HAP-1 (cell line): ENCODE data around the gene MCCD1.
"Not testable (repeated sequence)": the region's sequence is repeated elsewhere in the genome, so short reads cannot be mapped to it uniquely, and the experiment has no call there.

Experiments used
- DNase-seq, 2 experiments: peaks; one replicate each; pipeline ENCODE4 v3.0.0-alpha.2; 2016 to 2020; ENCODE audit warnings: low spot score in 2 of 2
- H3K27me3 ChIP-seq: fragments of 250-450 bp; sonication (Bioruptor Pico); 2 replicates; pipeline ENCODE4 v1.5.1; 2020; ENCODE audit warnings: low read depth, mild to moderate bottlenecking, moderate library complexity
- H3K36me3 ChIP-seq: fragments of 250-450 bp; sonication (Bioruptor Pico); replicated peaks from 2 replicates; pipeline ENCODE4 v1.5.1; 2020; ENCODE audit warnings: mild to moderate bottlenecking
- H3K4me1 ChIP-seq: fragments of 250-450 bp; sonication (Bioruptor Pico); 2 replicates; pipeline ENCODE4 v1.5.1; 2020; ENCODE audit warnings: mild to moderate bottlenecking
- H3K4me3 ChIP-seq: fragments of 250-450 bp; sonication (Bioruptor Pico); 2 replicates; pipeline ENCODE4 v1.5.1; 2020; ENCODE audit warnings: mild to moderate bottlenecking, moderate library complexity
- H3K9me3 ChIP-seq: fragments of 250-450 bp; sonication (Bioruptor Pico); 2 replicates; pipeline ENCODE4 v1.5.1; 2020; ENCODE audit warnings: mild to moderate bottlenecking, moderate library complexity
- in situ Hi-C: fragments of 300-500 bp; cut with MboI; formaldehyde crosslinking; loops from 3 replicates; pipeline ENCODE4 v1.14.3; 2020; ENCODE audit warnings: low sequenced_read_pairs, inconsistent platforms, mixed read lengths

Gene MCCD1

DNA sequence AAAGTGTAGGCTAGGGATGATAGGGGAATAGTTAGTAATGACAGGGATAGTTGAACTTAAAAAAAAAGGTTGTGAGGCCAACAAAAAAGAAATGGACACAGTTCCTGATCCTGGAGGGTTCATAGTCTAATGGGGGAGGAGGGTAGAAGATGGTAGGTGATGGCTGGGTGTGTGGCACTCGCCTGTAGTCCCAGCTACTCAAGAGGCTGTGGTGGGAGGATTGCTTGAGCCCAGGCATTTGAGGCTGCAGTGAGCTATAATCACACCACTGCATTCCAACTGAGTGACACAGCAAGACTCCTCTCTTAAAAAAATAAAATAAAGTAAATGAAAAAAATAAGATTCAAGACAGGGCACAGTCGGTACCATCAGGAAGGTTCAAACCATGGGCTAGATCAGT lies 33.2 kb upstream of the MCCD1 start:
- no peak for DNase-seq
- Histone ChIP-seq H3K4me3 (peak overlapping the region; percentile 59; the same call in 1 of the 2 replicates), H3K4me1 (peaks cover 24% of the 10 kb centered on the region), H3K36me3 (no peaks in the 10 kb centered on the region), H3K9me3 (no peaks in the 10 kb centered on the region), H3K27me3 (no peaks in the 10 kb centered on the region)
- in situ Hi-C loops = no loop called here

DNA sequence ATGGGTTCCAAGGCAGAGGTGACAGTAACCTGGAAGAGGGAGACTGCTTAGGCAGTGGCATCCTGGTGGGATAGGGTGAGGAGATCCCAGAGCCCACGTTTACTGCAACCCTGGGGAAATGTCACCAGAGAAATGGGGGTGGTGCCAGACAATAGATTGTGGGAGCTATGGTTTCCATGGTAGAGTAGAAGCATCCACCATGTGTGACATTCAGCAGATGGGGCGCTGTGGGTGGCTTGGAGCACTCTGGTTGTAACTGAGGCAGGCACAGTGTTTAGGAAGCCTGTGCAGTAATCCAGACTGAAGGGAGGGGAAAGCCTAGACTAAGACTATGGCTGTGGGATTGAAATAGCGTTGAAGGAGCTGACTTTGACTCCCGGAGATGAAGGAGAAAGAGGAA lies 31.9 kb upstream of the MCCD1 start:
- H3K9me3 ChIP-seq, H3K36me3 ChIP-seq, in situ Hi-C loops, H3K27me3 ChIP-seq, DNase-seq, H3K4me3 ChIP-seq: not testable (repeated sequence)
- peaks cover 24% of the 10 kb centered on the region for H3K4me1 ChIP-seq

DNA sequence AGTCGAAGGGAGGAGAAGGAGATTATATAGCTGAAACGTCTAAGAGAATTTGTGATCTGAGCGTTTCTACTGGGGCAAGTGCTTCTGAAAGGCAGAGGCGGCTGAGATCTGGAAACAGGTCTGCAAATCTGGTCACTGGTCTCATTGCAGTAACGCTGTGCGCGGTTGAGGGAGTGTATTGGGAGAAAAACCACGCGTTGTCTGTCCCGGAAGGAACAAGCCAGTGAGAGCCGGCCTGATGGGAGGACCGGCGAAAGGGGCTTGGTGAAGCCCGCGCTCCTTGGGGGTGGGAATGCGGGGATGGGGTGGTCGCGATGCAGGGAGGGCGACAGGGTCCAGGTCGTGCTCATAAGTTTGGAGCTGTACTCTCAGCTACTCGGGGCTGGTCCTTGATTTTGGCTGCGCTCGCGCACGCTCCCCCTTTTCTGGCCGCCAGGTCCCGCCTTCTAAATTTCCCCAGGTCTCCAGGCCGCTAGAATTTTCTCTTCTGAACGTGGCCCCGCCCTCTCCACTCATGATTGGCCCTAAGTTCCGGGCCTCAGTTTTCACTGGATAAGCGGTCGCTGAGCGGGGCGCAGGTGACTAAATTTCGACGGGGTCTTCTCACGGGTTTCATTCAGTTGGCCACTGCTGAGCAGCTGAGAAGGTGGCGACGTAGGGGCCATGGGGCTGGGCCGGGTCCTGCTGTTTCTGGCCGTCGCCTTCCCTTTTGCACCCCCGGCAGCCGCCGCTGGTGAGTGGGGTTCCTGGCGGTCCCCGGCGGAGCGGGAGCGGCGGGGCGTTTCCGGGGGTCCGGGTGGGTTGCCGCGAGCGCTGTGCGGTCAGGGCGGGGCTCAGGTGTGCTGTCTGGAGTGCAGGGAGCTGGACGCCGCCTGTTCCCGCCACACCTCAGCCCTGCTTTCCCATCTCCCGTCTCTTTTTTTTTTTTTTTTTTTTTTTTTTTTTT lies 31.0 kb upstream of the MCCD1 start, which contains the start of gene MICB:
Gene MICB (plus strand): TSS at position 615 of the 946 bp plus-strand sequence. CDS start 49 bp downstream, at position 664.
- H3K27me3 ChIP-seq = no peaks in the 10 kb centered on the region
- no peaks in the 10 kb centered on the region for H3K36me3 ChIP-seq
- H3K4me3 ChIP-seq = peak within 1 kb of the TSS; percentile 46
- in situ Hi-C loops = no loop called here
- H3K9me3 ChIP-seq = no peaks in the 10 kb centered on the region
- H3K4me1 ChIP-seq = peaks cover 21% of the 10 kb centered on the region
- DNase-seq = peak; percentile 92

DNA sequence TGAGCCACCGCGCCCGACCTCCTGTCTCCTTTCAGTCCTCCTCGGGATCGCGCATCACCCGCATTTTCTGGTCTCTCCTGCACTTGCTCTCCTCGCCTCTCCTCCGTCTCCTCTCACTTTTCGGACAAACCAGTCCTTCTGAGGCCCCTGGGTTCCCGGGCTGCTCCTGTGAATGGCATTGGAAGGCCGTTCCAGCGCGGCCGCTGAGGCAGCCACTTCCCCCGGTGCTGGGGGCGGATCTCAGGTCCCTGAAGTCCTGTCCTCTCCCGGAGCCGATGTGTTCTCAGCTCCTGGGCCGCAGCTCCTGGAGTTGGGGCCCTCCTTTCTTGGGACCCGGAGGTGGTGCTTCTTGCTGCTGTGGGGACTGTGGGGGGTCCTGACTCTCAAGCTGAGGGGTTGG lies 30.0 kb upstream of the MCCD1 start:
- peaks cover 14% of the 10 kb centered on the region for H3K4me1 ChIP-seq
- H3K36me3 ChIP-seq = no peaks in the 10 kb centered on the region
- no peak overlapping the region; the same call in 1 of the 2 replicates for H3K4me3 ChIP-seq
- in situ Hi-C loops = no loop called here
- no peaks in the 10 kb centered on the region for H3K27me3 ChIP-seq
- DNase-seq = no peak
- no peaks in the 10 kb centered on the region for H3K9me3 ChIP-seq

DNA sequence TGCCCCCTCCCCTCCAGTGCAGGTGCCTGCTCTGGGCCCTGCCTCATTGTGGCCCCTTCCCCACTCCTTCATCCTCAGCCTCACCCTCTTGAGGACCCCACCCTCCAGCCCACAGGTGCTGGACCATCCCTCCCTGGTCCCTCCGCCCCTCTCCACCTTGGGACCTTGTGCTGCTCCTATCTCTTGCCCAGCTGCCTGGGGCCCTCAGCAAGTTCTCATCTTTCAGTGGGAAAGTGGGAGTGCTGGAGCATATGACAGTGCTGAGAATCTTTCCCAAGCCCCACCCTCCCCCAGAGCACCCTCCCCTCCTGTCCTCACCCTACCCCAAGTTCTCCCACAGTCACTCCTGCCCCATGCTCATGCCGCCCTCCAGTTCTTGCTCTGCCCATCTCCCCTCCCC lies 29.1 kb upstream of the MCCD1 start:
- H3K4me3 ChIP-seq, H3K36me3 ChIP-seq, DNase-seq, H3K27me3 ChIP-seq, in situ Hi-C loops, H3K9me3 ChIP-seq: not testable (repeated sequence)
- peaks cover 14% of the 10 kb centered on the region for H3K4me1 ChIP-seq

DNA sequence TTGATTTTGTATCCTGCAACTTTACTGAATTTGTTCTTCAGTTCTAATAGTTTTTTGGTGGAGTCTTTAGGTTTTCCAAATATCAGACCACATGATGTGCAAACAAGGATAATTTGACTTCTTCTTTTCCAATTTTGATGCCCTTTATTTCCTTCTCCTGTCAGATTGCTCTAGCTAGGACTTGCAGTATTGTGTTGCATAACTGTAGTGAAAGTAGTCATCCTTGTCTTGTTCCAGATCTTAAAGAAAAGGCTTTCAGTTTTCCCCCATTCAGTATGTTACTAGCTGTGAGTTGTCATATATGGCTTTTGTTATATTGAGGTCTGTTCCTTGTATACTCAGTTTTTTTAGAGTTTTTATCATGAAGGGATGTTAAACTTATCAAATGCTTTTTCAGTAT lies 26.2 kb upstream of the MCCD1 start:
- no peak for DNase-seq
- no peaks in the 10 kb centered on the region for H3K27me3 ChIP-seq
- no peaks in the 10 kb centered on the region for H3K9me3 ChIP-seq
- H3K4me1 ChIP-seq = peaks cover under 1% of the 10 kb centered on the region; the same call in 1 of the 2 replicates
- peaks cover 7% of the 10 kb centered on the region for H3K36me3 ChIP-seq
- in situ Hi-C loops = no loop called here
- H3K4me3 ChIP-seq = no peak overlapping the region

DNA sequence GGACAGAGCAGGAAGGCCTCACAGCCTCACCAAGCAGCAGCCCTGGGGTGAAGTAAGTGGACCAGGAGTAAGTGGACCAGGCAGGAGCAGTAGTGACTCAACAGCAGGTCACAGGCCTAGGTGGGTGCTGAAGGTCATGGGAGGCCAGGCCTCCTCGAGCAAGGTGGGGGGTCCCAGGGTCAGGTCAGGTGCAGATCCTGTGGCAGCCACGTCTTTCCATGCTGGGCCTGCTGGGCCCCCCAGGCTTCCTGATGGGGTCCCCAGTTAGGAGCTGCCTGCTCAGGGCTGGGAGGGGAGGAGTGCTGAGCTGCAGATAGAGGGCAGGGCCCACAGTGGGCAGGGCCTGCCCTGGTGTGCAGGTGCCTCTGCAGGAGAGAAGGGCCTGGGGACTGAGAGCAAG lies 19.7 kb upstream of the MCCD1 start:
- H3K9me3 ChIP-seq, H3K27me3 ChIP-seq, H3K4me1 ChIP-seq, H3K4me3 ChIP-seq, DNase-seq, in situ Hi-C loops: not testable (repeated sequence)
- peaks cover 16% of the 10 kb centered on the region for H3K36me3 ChIP-seq

DNA sequence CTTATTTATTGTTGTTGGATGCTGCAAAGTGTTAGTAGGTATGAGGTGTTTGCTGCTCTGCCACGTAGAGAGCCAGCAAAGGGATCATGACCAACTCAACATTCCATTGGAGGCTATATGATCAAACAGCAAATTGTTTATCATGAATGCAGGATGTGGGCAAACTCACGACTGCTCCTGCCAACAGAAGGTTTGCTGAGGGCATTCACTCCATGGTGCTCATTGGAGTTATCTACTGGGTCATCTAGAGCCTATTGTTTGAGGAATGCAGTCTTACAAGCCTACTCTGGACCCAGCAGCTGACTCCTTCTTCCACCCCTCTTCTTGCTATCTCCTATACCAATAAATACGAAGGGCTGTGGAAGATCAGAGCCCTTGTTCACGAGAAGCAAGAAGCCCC lies 18.8 kb upstream of the MCCD1 start:
- H3K4me1 ChIP-seq = no peaks in the 10 kb centered on the region
- in situ Hi-C loops = no loop called here
- H3K4me3 ChIP-seq = no peak overlapping the region
- H3K9me3 ChIP-seq = no peaks in the 10 kb centered on the region
- DNase-seq = no peak
- peaks cover 16% of the 10 kb centered on the region for H3K36me3 ChIP-seq
- H3K27me3 ChIP-seq = no peaks in the 10 kb centered on the region

DNA sequence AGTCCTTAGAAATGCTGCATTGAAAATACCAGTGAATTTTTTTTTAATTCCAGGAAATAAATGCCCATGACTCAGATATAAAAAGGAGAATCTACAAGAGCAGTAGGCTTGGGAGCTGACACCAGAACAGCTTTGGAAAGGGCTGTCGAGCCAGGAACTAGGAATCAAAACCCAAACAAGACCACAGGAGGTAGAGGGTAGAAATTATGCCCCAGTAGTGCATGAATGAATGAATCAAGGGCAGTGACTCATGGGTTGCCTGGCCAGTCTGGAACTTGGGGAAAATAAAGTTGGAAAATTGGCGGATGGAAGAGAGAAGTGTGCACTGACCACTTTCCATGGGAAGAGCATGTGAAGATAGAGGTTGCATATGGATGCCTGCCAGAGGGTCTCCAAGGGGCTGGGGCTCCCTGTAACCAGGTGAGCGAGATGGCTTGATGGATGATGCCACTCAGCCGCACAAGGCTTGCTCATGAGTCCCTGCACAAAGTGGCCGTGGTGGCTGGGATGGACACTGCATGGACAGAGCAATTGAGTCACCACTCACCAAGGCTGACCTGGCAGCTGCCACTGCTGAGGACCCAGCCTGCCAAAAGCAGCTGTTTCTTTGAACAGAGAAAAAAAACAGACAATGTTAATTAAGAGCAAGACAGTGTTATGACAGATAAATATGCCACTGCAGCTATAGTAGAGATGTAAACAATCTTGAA lies 15.2 kb upstream of the MCCD1 start:
- no peak overlapping the region for H3K4me3 ChIP-seq
- no peak for DNase-seq
- peaks cover 8% of the 10 kb centered on the region for H3K36me3 ChIP-seq
- H3K9me3 ChIP-seq = no peaks in the 10 kb centered on the region
- H3K4me1 ChIP-seq = no peaks in the 10 kb centered on the region
- H3K27me3 ChIP-seq = peaks cover 10% of the 10 kb centered on the region
- in situ Hi-C loops = no loop called here

DNA sequence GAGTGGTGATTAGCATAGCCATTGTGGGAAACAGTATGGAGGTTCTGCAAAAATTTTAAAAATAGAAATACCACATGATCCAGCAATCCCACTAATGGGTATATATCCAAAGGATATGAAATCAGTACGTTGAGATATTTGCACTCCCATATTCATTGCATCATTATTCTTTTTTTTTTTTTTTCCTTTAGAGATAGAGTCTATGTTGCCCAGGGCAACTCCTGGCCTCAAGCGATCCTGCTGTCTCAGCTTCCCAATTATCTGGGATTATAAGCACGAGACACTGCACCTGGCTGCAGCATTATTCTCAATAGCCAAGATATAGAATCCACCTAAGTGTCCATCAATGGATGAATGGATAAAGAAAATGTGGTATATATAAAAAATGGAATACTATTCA lies 6.9 kb upstream of the MCCD1 start:
- Histone ChIP-seq H3K4me3 (no peak overlapping the region), H3K27me3 (peaks cover 14% of the 10 kb centered on the region), H3K9me3 (peaks cover 4% of the 10 kb centered on the region; the same call in 1 of the 2 replicates), H3K36me3 (no peaks in the 10 kb centered on the region), H3K4me1 (no peaks in the 10 kb centered on the region)
- in situ Hi-C loops = no loop called here
- DNase-seq = no peak

DNA sequence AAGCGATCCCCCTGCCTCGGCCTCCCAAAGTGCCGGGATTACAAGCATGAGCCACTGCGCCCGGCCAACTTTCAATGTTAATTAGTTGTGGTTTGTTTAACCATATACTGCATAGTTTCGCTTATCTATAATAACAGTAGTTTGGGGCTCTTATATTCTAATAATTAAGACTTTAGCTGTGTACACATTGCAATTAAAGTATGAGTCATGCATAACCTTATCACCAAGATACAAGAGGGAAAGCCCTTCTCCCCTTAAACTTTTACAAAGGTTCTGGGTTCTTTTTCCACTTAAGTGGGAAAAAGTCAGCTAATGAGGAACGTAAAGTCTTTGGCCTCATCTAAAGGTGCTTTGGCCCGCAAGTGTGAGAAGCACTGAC lies 3.2 kb upstream of the MCCD1 start:
- DNase-seq = no peak
- H3K4me3 ChIP-seq = no peak overlapping the region
- H3K36me3 ChIP-seq = peaks cover 12% of the 10 kb centered on the region
- H3K4me1 ChIP-seq = no peaks in the 10 kb centered on the region
- in situ Hi-C loops = no loop called here
- H3K27me3 ChIP-seq = 0 out of 2 replicates have a peak, but pooled peaks cover 3% of the 10 kb centered on the region
- peaks cover 4% of the 10 kb centered on the region; the same call in 1 of the 2 replicates for H3K9me3 ChIP-seq

DNA sequence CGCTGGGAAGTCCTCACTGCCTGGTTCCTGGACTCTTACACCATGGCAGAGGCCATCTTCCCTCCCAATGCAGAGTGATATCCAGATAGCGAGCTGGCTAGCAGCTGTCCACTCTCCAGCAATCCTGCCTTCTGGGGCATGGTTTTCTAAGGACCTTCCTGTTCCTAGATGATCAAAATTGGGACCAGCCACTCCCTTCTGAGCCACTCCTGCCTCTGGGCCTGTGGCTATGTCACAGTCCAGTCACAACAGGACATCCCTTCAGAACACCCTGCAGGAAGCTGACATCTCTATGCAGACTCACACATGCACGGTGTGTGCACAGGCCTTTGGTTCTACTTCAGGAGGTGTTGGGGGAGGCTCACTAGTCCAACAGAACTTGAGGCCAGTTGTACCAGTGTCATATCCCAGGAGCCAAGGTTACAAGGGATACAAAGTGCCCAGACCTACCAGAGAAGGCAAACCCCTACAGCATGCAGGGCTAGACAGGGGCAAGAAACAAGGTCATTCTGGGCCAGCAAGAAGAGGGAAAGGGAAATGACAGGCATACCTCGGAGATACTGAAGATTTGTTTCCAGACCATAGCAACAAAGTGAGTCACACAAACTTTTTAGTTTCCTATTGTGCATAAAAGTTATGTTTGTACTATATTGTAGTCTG lies 2.7 kb upstream of the MCCD1 start:
- no peak for DNase-seq
- in situ Hi-C loops = no loop called here
- Histone ChIP-seq H3K36me3 (peaks cover 17% of the 10 kb centered on the region), H3K27me3 (no peaks in the 10 kb centered on the region), H3K4me3 (no peak overlapping the region), H3K9me3 (peaks cover 4% of the 10 kb centered on the region; the same call in 1 of the 2 replicates), H3K4me1 (no peaks in the 10 kb centered on the region)

DNA sequence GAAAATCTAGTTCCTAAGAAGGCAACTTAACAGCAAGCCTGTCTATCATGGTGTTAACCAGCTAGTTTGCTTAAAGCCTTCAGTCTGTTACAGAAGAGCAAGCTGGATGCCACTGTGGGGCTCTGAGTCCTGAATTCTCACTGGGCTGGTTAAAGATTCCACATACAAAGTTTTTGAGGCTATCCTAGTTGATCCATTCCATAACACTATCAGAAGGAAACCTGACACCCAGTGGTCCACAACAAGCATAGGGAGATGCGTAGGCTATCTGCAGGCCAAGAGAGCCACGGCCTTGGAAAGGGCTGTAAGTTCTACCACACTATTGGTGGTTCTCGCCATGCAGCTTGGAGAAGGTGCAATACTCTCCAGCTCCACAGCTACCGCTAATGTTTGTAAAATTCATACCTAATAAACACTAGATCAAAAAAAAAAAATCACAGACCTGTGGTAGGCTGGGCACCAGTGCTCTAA lies 420 bp upstream of the MCCD1 start:
- H3K9me3 ChIP-seq = no peaks in the 10 kb centered on the region
- H3K4me3 ChIP-seq = no peak overlapping the region
- in situ Hi-C loops = no loop called here
- H3K4me1 ChIP-seq = no peaks in the 10 kb centered on the region
- peaks cover 36% of the 10 kb centered on the region for H3K36me3 ChIP-seq
- no peaks in the 10 kb centered on the region for H3K27me3 ChIP-seq
- DNase-seq = peak in 1 of 2 experiments; percentile 24
